Activated CD4-positive, CD25-positive, alpha-beta regulatory T cell treated with anti-CD3 and anti-CD28 coated beads, Interleukin-2, amount 50 U/mL, for 72 hours (primary cell): ENCODE measurements around the gene PSPN.
"Not testable (repeated sequence)": the region's sequence is repeated elsewhere in the genome, so short reads cannot be mapped to it uniquely, and the experiment has no call there.

Source experiments
- DNase-seq: peaks from one replicate; pipeline ENCODE4 v3.0.0; 2021

Gene PSPN

GRCh38 chr19:6373096-6373812 is 2.5 kb downstream of the PSPN start:
- peak; percentile 99 for DNase-seq

GRCh38 chr19:6372594-6373095 is 3.1 kb downstream of the PSPN start, which contains the start of gene ALKBH7:
Gene ALKBH7 (plus strand): TSS chr19:6372794. CDS start chr19:6372821, 27 bp downstream.
- peak; percentile 89 for DNase-seq

- no peak for DNase-seq
These were observed 11.4 kb downstream of the PSPN start for GRCh38 chr19:6364353-6364752.

GRCh38 chr19:6362351-6362801 is 13.4 kb downstream of the PSPN start:
- peak; percentile 41 for DNase-seq

GRCh38 chr19:6362027-6362350 is 13.7 kb downstream of the PSPN start:
- peak; percentile 39 for DNase-seq

- DNase-seq = not testable (repeated sequence)
These were observed 14.9 kb downstream of the PSPN start for GRCh38 chr19:6360857-6361216.

GRCh38 chr19:6360445-6360844 is 15.3 kb downstream of the PSPN start:
- DNase-seq = not testable (repeated sequence)

- DNase-seq = no peak
These were observed 16.0 kb downstream of the PSPN start for GRCh38 chr19:6359568-6360341.

- no peak for DNase-seq
These were observed 17.7 kb downstream of the PSPN start for GRCh38 chr19:6358003-6358402.

GRCh38 chr19:6357174-6357573 is 18.6 kb downstream of the PSPN start:
- no peak for DNase-seq

GRCh38 chr19:6355321-6356040 is 20.3 kb downstream of the PSPN start:
- DNase-seq = not testable (repeated sequence)

GRCh38 chr19:6354098-6354674 is 21.5 kb downstream of the PSPN start:
- DNase-seq = no peak

GRCh38 chr19:6352381-6353165 is 23.2 kb downstream of the PSPN start:
- DNase-seq = no peak

- no peak for DNase-seq
These were observed 25.0 kb downstream of the PSPN start for GRCh38 chr19:6350688-6351087.

GRCh38 chr19:6349271-6349670 is 26.5 kb downstream of the PSPN start:
- DNase-seq = not testable (repeated sequence)

- DNase-seq = no peak
These were observed 32.3 kb downstream of the PSPN start for GRCh38 chr19:6343462-6343861.

GRCh38 chr19:6340493-6341201 is 35.1 kb downstream of the PSPN start:
- DNase-seq = no peak

GRCh38 chr19:6334490-6335285 is 41.0 kb downstream of the PSPN start:
- no peak for DNase-seq

GRCh38 chr19:6333439-6333838 is 42.3 kb downstream of the PSPN start, which contains the start of gene ACER1:
Gene ACER1 (minus strand): TSS chr19:6333612. CDS start chr19:6333551, 61 bp downstream.
- no peak for DNase-seq

- no peak for DNase-seq
These were observed 48.9 kb downstream of the PSPN start for GRCh38 chr19:6326815-6327214.

GRCh38 chr19:6325614-6326013 is 50.1 kb downstream of the PSPN start:
- no peak for DNase-seq
